B cell (primary cell): ENCODE results near the gene PIK3R3. TPM values are rescaled to one million over a fixed set of nuclear protein-coding genes. Genes with fewer than 3 reads are reported as not detected.

ENCODE experiments used
- ATAC-seq: fragments of 200-7000 bp; cut with Tn5 transposase; one replicate; pipeline ENCODE4 v1.10.0; 2021; ENCODE audit warnings: low read depth, mild to moderate bottlenecking, moderate number of reproducible peaks, moderate library complexity
- CTCF ChIA-PET: fragments of 350-600 bp; sonication (Branson Sonifier 250); formaldehyde crosslinking; loops from one replicate; lab custom pipeline; 2021; ENCODE audit warnings: antibody characterized with exemption, inconsistent platforms; lab: Charles Lee
- POLR2A ChIA-PET: fragments of 350-600 bp; sonication (Branson Sonifier 250); formaldehyde crosslinking; loops from one replicate; lab custom pipeline; 2021; ENCODE audit warnings: antibody characterized with exemption; lab: Charles Lee
- DNase-seq: peaks from one replicate; pipeline ENCODE4 v3.0.0; 2013
- H2AFZ ChIP-seq: 2 replicates; pipeline ENCODE4 v1.6.1; 2012; ENCODE audit warnings: mild to moderate bottlenecking, low read depth, low read length; ENCODE audit not compliant: insufficient read depth, poor library complexity, severe bottlenecking
- H3K27ac ChIP-seq, 2 donors: 1 replicate in 1 of 2; 2 replicates in 1 of 2; pipeline ENCODE4 v1.5.1; 2012 to 2013; ENCODE audit warnings: low read length in 2 of 2, mild to moderate bottlenecking in 2 of 2, moderate library complexity in 1 of 2
- H3K27me3 ChIP-seq, 4 experiments: fragments of 200-600 bp in 1 of 4; sonication (generic) in 1 of 4; replicated peaks in 1 of 4; 1 replicate in 2 of 4; 2 replicates in 2 of 4; pipeline versions ENCODE4 v1.6.1 to v1.7.0; 2013 to 2016; ENCODE audit warnings: low read length in 3 of 4, mild to moderate bottlenecking in 2 of 4, mixed read lengths in 1 of 4, moderate library complexity in 1 of 4; ENCODE audit not compliant: insufficient read depth in 4 of 4, control insufficient read depth in 3 of 4; ENCODE audit errors: control extremely low read depth in 1 of 4
- H3K36me3 ChIP-seq, 2 experiments: replicated peaks in 1 of 2; 1 replicate in 1 of 2; 2 replicates in 1 of 2; pipeline versions ENCODE4 v1.6.1 to v1.7.1; 2013; ENCODE audit warnings: low read length in 1 of 2; ENCODE audit not compliant: insufficient read depth in 2 of 2, control insufficient read depth in 1 of 2; ENCODE audit errors: control extremely low read depth in 1 of 2, extremely low read depth in 1 of 2
- H3K4me1 ChIP-seq, 2 donors: fragments of 200-600 bp in 1 of 2; sonication (generic) in 1 of 2; 1 replicate in 1 of 2; 2 replicates in 1 of 2; pipeline versions ENCODE4 v1.5.1 to v1.6.1; 2013 to 2017; ENCODE audit warnings: low read length in 2 of 2; ENCODE audit not compliant: control insufficient read depth in 2 of 2, insufficient read depth in 2 of 2
- H3K4me2 ChIP-seq: replicated peaks from 2 replicates; pipeline ENCODE3; 2012; ENCODE audit warnings: mild to moderate bottlenecking, low read depth, low read length; ENCODE audit not compliant: poor library complexity, severe bottlenecking
- H3K4me3 ChIP-seq, 5 experiments: fragments of 200-600 bp in 1 of 5; sonication (generic) in 1 of 5; 1 replicate in 3 of 5; 2 replicates in 2 of 5; pipeline versions ENCODE4 v1.5.1 to v1.7.0; 2011 to 2016; ENCODE audit warnings: low read length in 4 of 5, mild to moderate bottlenecking in 4 of 5, low read depth in 2 of 5, control low read depth in 1 of 5, moderate library complexity in 1 of 5; ENCODE audit not compliant: insufficient read depth in 1 of 5; ENCODE audit errors: control extremely low read depth in 1 of 5, extremely low read depth in 1 of 5
- H3K79me2 ChIP-seq: fragments of 200-600 bp; sonication (generic); one replicate; pipeline ENCODE4 v1.6.0; 2016; ENCODE audit warnings: low read length; ENCODE audit not compliant: control insufficient read depth, insufficient read depth
- H3K9ac ChIP-seq: fragments of 200-600 bp; sonication (generic); 2 replicates; pipeline ENCODE4 v1.6.1; 2017; ENCODE audit warnings: mild to moderate bottlenecking, low read length, moderate library complexity
- H3K9me3 ChIP-seq, 3 donors: one replicate each; pipeline versions ENCODE4 v1.6.1 to v1.7.1; 2013; ENCODE audit warnings: low read length in 2 of 3; ENCODE audit not compliant: control insufficient read depth in 2 of 3, insufficient read depth in 1 of 3; ENCODE audit errors: control extremely low read depth in 1 of 3
- H4K20me1 ChIP-seq: 2 replicates; pipeline ENCODE4 v1.6.0; 2012; ENCODE audit warnings: mild to moderate bottlenecking, low read length; ENCODE audit not compliant: insufficient read depth, control insufficient read depth, poor library complexity, severe bottlenecking
- H3K27ac Mint-ChIP-seq: one replicate; pipeline ENCODE4 v1.8.0; 2021; ENCODE audit warnings: mixed read lengths
- H3K27me3 Mint-ChIP-seq: one replicate; pipeline ENCODE4 v1.8.0; 2021; ENCODE audit warnings: mixed read lengths
- H3K4me1 Mint-ChIP-seq: one replicate; pipeline ENCODE4 v1.8.0; 2021; ENCODE audit warnings: mixed read lengths
- H3K4me3 Mint-ChIP-seq: one replicate; pipeline ENCODE4 v1.8.0; 2021; ENCODE audit warnings: mixed read lengths
- H3K9me3 Mint-ChIP-seq: one replicate; pipeline ENCODE4 v1.8.0; 2022; ENCODE audit warnings: mixed read lengths; ENCODE audit not compliant: insufficient read depth
- EZH2 ChIP-seq: IDR thresholded peaks from 2 replicates; pipeline ENCODE4 v1.6.1; 2012; ENCODE audit warnings: borderline replicate concordance, low read depth, mild to moderate bottlenecking, moderate library complexity, low read length; ENCODE audit not compliant: insufficient read depth, poor library complexity, severe bottlenecking
- WGBS: methylation state at CpG from one replicate; pipeline ENCODE4 v1.1.5; 2013; ENCODE audit warnings: missing lambda C conversion rate; ENCODE audit not compliant: insufficient coverage; 5-methylcytosine and 5-hydroxymethylcytosine counted together
- intact Hi-C: fragments of 100-400 bp; cut with micrococcal nuclease; formaldehyde crosslinking; loops from one replicate; pipeline ENCODE4 v1.10.0; 2022
- polyA plus RNA-seq: library from polyadenylated mRNA; depleted of rRNA; stranded (reverse); fragments of >200 nt; gene quantifications from 2 replicates; pipeline ENCODE4 v1.2.3, GENCODE V29; 2012
- total RNA-seq, 2 donors: library from RNA; stranded (reverse); fragments of 120-200 nt in 1 of 2; gene quantifications; 1 replicate in 1 of 2; 2 replicates in 1 of 2; pipeline versions ENCODE4 v1.2.3 to v1.2.4, GENCODE V29; 2013 to 2022
- TF ChIP-seq, protein P1 (sequence below): fragments of 200-600 bp; IDR thresholded peaks from one replicate; pipeline ENCODE4 v1.8.0; 2022; ENCODE audit warnings: antibody characterized with exemption, mild to moderate bottlenecking

Gene PIK3R3
- total and polyA plus RNA-seq, 2 donors (not counting 1 experiment from before 2014, with no cell fraction given) = 0.06 to 0.17 TPM

DNA sequence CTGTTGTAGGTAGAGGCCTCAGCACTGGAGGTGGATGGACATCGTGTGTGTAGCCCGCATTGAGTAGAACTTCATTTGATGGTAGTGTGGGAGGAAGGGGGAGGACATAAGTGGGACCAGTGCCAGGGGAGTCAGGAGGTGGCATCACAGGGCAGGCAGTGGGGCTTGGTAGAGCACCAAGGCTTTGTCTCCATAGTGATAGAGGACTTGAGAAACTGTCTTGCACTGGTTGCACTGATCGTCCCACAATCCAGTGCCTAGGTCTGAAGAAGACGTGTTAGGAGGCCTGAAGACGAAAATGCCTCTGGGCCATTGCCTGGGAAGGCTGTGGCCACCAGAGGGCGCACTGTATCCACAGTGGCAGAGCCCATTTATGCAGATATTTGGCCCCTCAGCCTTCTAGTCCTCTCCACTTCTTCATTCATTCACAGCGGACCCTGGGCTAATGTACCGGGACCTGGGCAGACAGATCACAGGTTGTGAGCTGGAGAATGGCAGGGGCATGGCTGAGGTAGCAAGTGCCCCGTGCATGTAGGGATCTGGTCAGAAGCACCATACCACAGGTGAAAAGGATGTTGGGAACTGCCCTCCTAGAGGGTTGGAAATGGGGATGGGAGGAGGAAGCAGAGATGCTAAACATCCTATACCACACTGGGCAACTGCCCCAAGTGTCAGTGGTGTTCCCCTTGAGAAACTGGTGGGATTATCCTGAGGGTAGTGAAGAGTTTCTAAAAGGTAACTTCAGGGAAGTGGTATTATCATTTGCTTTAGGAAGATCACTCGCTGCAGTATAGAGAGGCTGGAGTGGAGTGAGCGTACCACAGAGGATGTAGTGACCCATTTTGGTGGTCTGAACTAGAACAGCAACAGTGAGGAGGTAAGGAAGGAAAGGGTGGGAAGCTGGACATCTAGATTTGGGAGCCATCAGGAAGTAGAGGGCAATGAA lies 95.3 kb downstream of the PIK3R3 start:
- no peak overlapping the region for H3K4me2 ChIP-seq
- H3K4me1 ChIP-seq = peaks cover 16 to 20% of the 10 kb centered on the region in 2 donors
- H3K27me3 ChIP-seq = no peaks in the 10 kb centered on the region
- no peaks in the 10 kb centered on the region for H3K79me2 ChIP-seq
- Mint-ChIP-seq H3K27ac (no peak overlapping the region), H3K9me3 (no peaks in the 10 kb centered on the region), H3K4me3 (no peak overlapping the region), H3K4me1 (peaks cover 11% of the 10 kb centered on the region), H3K27me3 (no peaks in the 10 kb centered on the region)
- ChIA-PET CTCF (interaction anchor here (0.6 to 13.9 kb wide), 13 partner anchors 11 to 199 kb away, joined by 3 to 249 read pairs (median 4); partner anchors contain the start of genes P3R3URF and TSPAN1), POLR2A (interaction anchor here (1.0 kb wide), 1 partner anchor 144 kb away, joined by 3 read pairs; no protein-coding TSS in a partner anchor)
- H2AFZ ChIP-seq = peak overlapping the region; percentile 13
- DNase-seq (peak; percentile 88), ATAC-seq (peak; percentile 89)
- H3K27ac ChIP-seq = no peak overlapping the region
- H3K9me3 ChIP-seq = no peaks in the 10 kb centered on the region
- H3K9ac ChIP-seq = no peak overlapping the region
- TF ChIP-seq, protein P1, sequence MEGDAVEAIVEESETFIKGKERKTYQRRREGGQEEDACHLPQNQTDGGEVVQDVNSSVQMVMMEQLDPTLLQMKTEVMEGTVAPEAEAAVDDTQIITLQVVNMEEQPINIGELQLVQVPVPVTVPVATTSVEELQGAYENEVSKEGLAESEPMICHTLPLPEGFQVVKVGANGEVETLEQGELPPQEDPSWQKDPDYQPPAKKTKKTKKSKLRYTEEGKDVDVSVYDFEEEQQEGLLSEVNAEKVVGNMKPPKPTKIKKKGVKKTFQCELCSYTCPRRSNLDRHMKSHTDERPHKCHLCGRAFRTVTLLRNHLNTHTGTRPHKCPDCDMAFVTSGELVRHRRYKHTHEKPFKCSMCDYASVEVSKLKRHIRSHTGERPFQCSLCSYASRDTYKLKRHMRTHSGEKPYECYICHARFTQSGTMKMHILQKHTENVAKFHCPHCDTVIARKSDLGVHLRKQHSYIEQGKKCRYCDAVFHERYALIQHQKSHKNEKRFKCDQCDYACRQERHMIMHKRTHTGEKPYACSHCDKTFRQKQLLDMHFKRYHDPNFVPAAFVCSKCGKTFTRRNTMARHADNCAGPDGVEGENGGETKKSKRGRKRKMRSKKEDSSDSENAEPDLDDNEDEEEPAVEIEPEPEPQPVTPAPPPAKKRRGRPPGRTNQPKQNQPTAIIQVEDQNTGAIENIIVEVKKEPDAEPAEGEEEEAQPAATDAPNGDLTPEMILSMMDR = peak; percentile 98
- no peak for TF ChIP-seq EZH2
- intact Hi-C loops = loop anchor here (1.0 kb wide), 3 partner anchors 142 to 311 kb away; no protein-coding TSS in a partner anchor
- 45% methylated on average over 9 of the region's 11 CpGs for WGBS
- H4K20me1 ChIP-seq = no peaks in the 10 kb centered on the region
- no peaks in the 10 kb centered on the region for H3K36me3 ChIP-seq
- no peak overlapping the region for H3K4me3 ChIP-seq
